ENCODE data around the gene ZNF500.

DNA sequence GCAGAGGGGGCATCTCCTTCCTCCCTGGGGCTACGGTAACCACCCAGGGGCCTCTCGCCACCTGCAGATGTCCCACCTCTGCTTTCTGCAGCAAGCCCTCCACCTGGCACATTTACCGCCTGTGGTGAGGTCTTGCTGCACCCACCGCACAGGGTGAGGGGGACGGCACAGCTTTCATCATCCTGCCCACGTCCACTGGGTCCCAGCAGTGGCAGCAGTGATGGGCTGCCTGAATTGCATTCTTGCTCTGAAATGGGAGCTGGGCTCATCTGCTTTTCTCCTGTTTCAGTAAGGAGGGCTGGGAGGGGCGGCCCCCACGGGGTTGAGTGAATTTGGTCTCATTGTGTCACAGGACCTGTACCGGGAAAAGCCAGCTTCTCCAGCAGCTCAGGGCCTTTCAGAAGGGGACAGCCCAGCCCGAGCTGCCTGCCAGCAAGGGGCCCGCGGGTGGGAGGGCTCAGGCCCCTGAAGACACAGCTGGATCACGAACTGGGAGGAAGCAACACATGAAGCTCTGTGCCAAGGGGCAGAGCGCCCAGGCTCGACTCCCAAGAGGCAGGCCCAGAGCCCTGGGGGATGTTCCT is 19.9 kb downstream of the ZNF500 start:
- TF ChIP-seq POLR2A (IDR thresholded peaks at IDR 0.05): no peak
- TF ChIP-seq, protein P1, sequence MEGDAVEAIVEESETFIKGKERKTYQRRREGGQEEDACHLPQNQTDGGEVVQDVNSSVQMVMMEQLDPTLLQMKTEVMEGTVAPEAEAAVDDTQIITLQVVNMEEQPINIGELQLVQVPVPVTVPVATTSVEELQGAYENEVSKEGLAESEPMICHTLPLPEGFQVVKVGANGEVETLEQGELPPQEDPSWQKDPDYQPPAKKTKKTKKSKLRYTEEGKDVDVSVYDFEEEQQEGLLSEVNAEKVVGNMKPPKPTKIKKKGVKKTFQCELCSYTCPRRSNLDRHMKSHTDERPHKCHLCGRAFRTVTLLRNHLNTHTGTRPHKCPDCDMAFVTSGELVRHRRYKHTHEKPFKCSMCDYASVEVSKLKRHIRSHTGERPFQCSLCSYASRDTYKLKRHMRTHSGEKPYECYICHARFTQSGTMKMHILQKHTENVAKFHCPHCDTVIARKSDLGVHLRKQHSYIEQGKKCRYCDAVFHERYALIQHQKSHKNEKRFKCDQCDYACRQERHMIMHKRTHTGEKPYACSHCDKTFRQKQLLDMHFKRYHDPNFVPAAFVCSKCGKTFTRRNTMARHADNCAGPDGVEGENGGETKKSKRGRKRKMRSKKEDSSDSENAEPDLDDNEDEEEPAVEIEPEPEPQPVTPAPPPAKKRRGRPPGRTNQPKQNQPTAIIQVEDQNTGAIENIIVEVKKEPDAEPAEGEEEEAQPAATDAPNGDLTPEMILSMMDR (IDR thresholded peaks at IDR 0.05): no peak
